A549 (cell line): Measurements from ENCODE around the gene RER1. TPM values are rescaled to one million over a fixed set of nuclear protein-coding genes. Genes with fewer than 3 reads are reported as not detected.
A peak's percentile ranks its signal among the peaks of the same experiment; 100 is the strongest.

Experiments used
- ATAC-seq, 2 experiments: fragments of 200-7000 bp in 1 of 2; fragments of >200 bp in 1 of 2; cut with Nextera tagmentation in 1 of 2; cut with Tn5 transposase in 1 of 2; 3 replicates each; pipeline versions ENCODE4 v1.8.0 to v1.9.1; 2018 to 2020; ENCODE audit warnings: mild to moderate bottlenecking in 1 of 2, moderate library complexity in 1 of 2
- CTCF ChIA-PET: fragments of 300-600 bp; sonication (Branson Sonifier 250); formaldehyde crosslinking; extraction: SDS; loops from one replicate; lab custom pipeline; 2021; ENCODE audit warnings: antibody characterized with exemption, inconsistent platforms; lab: Yijun Ruan, JAX
- POLR2A ChIA-PET: fragments of 350-600 bp; formaldehyde crosslinking; extraction: SDS; loops from one replicate; lab custom pipeline; 2021; ENCODE audit warnings: antibody characterized with exemption, inconsistent platforms; lab: Yijun Ruan, JAX
- DNase-seq, 2 experiments: peaks; one replicate each; pipeline versions ENCODE4 v3.0.0 to v3.0.0-alpha.2; 2011 to 2016; ENCODE audit warnings: low read depth in 1 of 2, low spot score in 1 of 2
- FAIRE-seq: peaks from 2 replicates; lab custom pipeline; 2011; peaks lifted over from hg19 to GRCh38; lab: Jason Lieb, UNC
- H3K27ac ChIP-seq, 2 experiments: fragments of >200 bp; sonication (Bioruptor Twin); formaldehyde crosslinking; 3 replicates each; pipeline ENCODE4 v1.5.1; 2016 to 2017
- H3K4me1 ChIP-seq: fragments of >200 bp; sonication (Bioruptor Twin); formaldehyde crosslinking; 3 replicates; pipeline ENCODE4 v1.6.1; 2016
- H3K4me2 ChIP-seq: fragments of >200 bp; sonication (Bioruptor Twin); formaldehyde crosslinking; 3 replicates; pipeline ENCODE4 v1.6.1; 2016
- H3K4me3 ChIP-seq: fragments of >200 bp; sonication (Bioruptor Twin); formaldehyde crosslinking; 3 replicates; pipeline ENCODE4 v1.5.1; 2016
- H3K9me3 ChIP-seq: fragments of >200 bp; sonication (Bioruptor Twin); formaldehyde crosslinking; 3 replicates; pipeline ENCODE4 v1.6.1; 2016
- CBX8 ChIP-seq: fragments of 200-600 bp; sonication (generic); IDR thresholded peaks from 2 replicates; pipeline ENCODE4 v1.6.1; 2016
- CEBPB ChIP-seq, 2 experiments: fragments of >200 bp in 1 of 2; sonication (Bioruptor Twin) in 1 of 2; formaldehyde crosslinking in 1 of 2; IDR thresholded peaks; 2 replicates each; pipeline ENCODE4 v1.6.1; 2012 to 2016
- CHD4 ChIP-seq: fragments of 200-600 bp; sonication (generic); IDR thresholded peaks from 2 replicates; pipeline ENCODE4 v1.6.1; 2016; ENCODE audit warnings: antibody characterized with exemption, mild to moderate bottlenecking, borderline replicate concordance
- CTCF ChIP-seq: fragments of >200 bp; sonication (Bioruptor Twin); formaldehyde crosslinking; IDR thresholded peaks from 3 replicates; pipeline ENCODE4 v1.5.1; 2016
- EHMT2 ChIP-seq: fragments of 200-600 bp; sonication (generic); IDR thresholded peaks from 2 replicates; pipeline ENCODE4 v1.6.1; 2016; ENCODE audit warnings: antibody characterized with exemption, low read depth, mild to moderate bottlenecking, moderate library complexity
- EP300 ChIP-seq, 2 experiments: fragments of >200 bp; sonication (Bioruptor Twin); formaldehyde crosslinking; IDR thresholded peaks; 2 replicates in 1 of 2; 3 replicates in 1 of 2; pipeline ENCODE4 v1.6.1; 2016 to 2017
- ESRRA ChIP-seq: fragments of 150-350 bp; IDR thresholded peaks from 2 replicates; pipeline ENCODE4 v1.6.1; 2014; ENCODE audit warnings: mild to moderate bottlenecking, low read length, borderline replicate concordance
- FOSL2 ChIP-seq, 2 experiments: fragments of 450-650 bp in 1 of 2; fragments of >200 bp in 1 of 2; sonication (Bioruptor Twin) in 1 of 2; formaldehyde crosslinking; IDR thresholded peaks; 2 replicates each; pipeline versions ENCODE4 v1.5.0 to v1.6.1; 2016 to 2020; ENCODE audit warnings: mild to moderate bottlenecking in 1 of 2, moderate library complexity in 1 of 2
- FOXS1 ChIP-seq: fragments of 250-450 bp; sonication (Bioruptor Pico); IDR thresholded peaks from 2 replicates; pipeline ENCODE4 v1.5.0; 2020; ENCODE audit warnings: mild to moderate bottlenecking, moderate library complexity
- GATA3 ChIP-seq: IDR thresholded peaks from 2 replicates; pipeline ENCODE4 v1.6.1; 2012; ENCODE audit warnings: borderline replicate concordance
- HEYL ChIP-seq: fragments of 250-450 bp; sonication (Bioruptor Pico); IDR thresholded peaks from 2 replicates; pipeline ENCODE4 v1.8.0; 2021; ENCODE audit warnings: mild to moderate bottlenecking, moderate library complexity
- HOXB5 ChIP-seq: fragments of 250-450 bp; sonication (Bioruptor Pico); IDR thresholded peaks from 2 replicates; pipeline ENCODE4 v1.5.0; 2020; ENCODE audit warnings: mild to moderate bottlenecking, moderate library complexity
- JUN ChIP-seq, 2 experiments: fragments of >200 bp; sonication (Bioruptor Twin); formaldehyde crosslinking; IDR thresholded peaks; 2 replicates in 1 of 2; 3 replicates in 1 of 2; pipeline ENCODE4 v1.6.1; 2016 to 2017
- JUNB ChIP-seq: fragments of >200 bp; sonication (Bioruptor Twin); formaldehyde crosslinking; IDR thresholded peaks from 2 replicates; pipeline ENCODE4 v1.6.1; 2016
- KDM5A ChIP-seq: fragments of 200-600 bp; sonication (generic); IDR thresholded peaks from 2 replicates; pipeline ENCODE4 v1.6.1; 2016; ENCODE audit warnings: antibody characterized with exemption, mild to moderate bottlenecking
- MAZ ChIP-seq: fragments of 150-350 bp; IDR thresholded peaks from 2 replicates; pipeline ENCODE4 v1.6.1; 2014; ENCODE audit warnings: antibody characterized with exemption, low read depth, low read length, borderline replicate concordance
- NFE2L2 ChIP-seq: fragments of 150-350 bp; conservative IDR thresholded peaks from 2 replicates; pipeline ENCODE4 v1.6.1; 2014; ENCODE audit warnings: low read length
- NPAS2 ChIP-seq: fragments of 250-450 bp; sonication (Bioruptor Pico); IDR thresholded peaks from 2 replicates; pipeline ENCODE4 v1.8.0; 2022; ENCODE audit warnings: mild to moderate bottlenecking, moderate library complexity, borderline replicate concordance
- RAD21 ChIP-seq, 2 experiments: fragments of >200 bp in 1 of 2; sonication (Bioruptor Twin) in 1 of 2; formaldehyde crosslinking in 1 of 2; IDR thresholded peaks in 1 of 2; conservative IDR thresholded peaks in 1 of 2; 2 replicates in 1 of 2; 3 replicates in 1 of 2; pipeline ENCODE4 v1.6.1; 2012 to 2018; ENCODE audit warnings: inconsistent platforms in 1 of 2
- SREBF2 ChIP-seq: fragments of 450-650 bp; IDR thresholded peaks from 2 replicates; pipeline ENCODE4 v1.6.1; 2014; ENCODE audit warnings: mild to moderate bottlenecking, moderate library complexity
- ZC3H11A ChIP-seq: fragments of 450-650 bp; IDR thresholded peaks from 2 replicates; pipeline ENCODE4 v1.6.1; 2014; ENCODE audit warnings: antibody characterized with exemption, mild to moderate bottlenecking
- ZFP36 ChIP-seq: fragments of 450-650 bp; IDR thresholded peaks from 2 replicates; pipeline ENCODE4 v1.6.1; 2014; ENCODE audit warnings: borderline replicate concordance; ENCODE audit not compliant: partially characterized antibody
- ZNF302 ChIP-seq: fragments of 250-450 bp; sonication (Bioruptor Pico); IDR thresholded peaks from 2 replicates; pipeline ENCODE4 v1.9.0; 2021; ENCODE audit warnings: inconsistent platforms, mild to moderate bottlenecking, moderate library complexity
- ZSCAN20 ChIP-seq: fragments of 250-450 bp; sonication (Bioruptor Pico); IDR thresholded peaks from 2 replicates; pipeline ENCODE4 v1.8.0; 2022; ENCODE audit warnings: mild to moderate bottlenecking, moderate library complexity
- WGBS: methylation state at CpG from one replicate; pipeline ENCODE4 v1.1.6; 2017; ENCODE audit errors: missing lambda C conversion rate; 5-methylcytosine and 5-hydroxymethylcytosine counted together
- polyA plus RNA-seq, 4 experiments: library from polyadenylated mRNA; depleted of rRNA in 3 of 4; stranded (reverse); fragments of >200 nt; fragmentation: RNase III in 1 of 4; extraction: RNeasy Plus Mini Kit Qiagen cat#74134 plus additional on column Dnase treatment in 1 of 4; gene quantifications; 2 replicates in 3 of 4; 3 replicates in 1 of 4; pipeline ENCODE4 v1.2.3, GENCODE V29; 2011 to 2017
- TF ChIP-seq, protein P1 (sequence below): fragments of 250-450 bp; sonication (Bioruptor Pico); IDR thresholded peaks from 2 replicates; pipeline ENCODE4 v1.5.0; 2020; ENCODE audit warnings: low read depth, mild to moderate bottlenecking, moderate library complexity
- TF ChIP-seq, protein P2 (sequence below): IDR thresholded peaks from 2 replicates; pipeline ENCODE4 v1.6.1; 2012; ENCODE audit warnings: low read depth, borderline replicate concordance
- TF ChIP-seq, protein P3 (sequence below): IDR thresholded peaks from 2 replicates; pipeline ENCODE4 v1.6.1; 2012

The RER1 gene
- polyA plus RNA-seq, 2 of the 4 experiments (the other 2 are of a cell fraction) = 72.3 to 213 TPM

DNA sequence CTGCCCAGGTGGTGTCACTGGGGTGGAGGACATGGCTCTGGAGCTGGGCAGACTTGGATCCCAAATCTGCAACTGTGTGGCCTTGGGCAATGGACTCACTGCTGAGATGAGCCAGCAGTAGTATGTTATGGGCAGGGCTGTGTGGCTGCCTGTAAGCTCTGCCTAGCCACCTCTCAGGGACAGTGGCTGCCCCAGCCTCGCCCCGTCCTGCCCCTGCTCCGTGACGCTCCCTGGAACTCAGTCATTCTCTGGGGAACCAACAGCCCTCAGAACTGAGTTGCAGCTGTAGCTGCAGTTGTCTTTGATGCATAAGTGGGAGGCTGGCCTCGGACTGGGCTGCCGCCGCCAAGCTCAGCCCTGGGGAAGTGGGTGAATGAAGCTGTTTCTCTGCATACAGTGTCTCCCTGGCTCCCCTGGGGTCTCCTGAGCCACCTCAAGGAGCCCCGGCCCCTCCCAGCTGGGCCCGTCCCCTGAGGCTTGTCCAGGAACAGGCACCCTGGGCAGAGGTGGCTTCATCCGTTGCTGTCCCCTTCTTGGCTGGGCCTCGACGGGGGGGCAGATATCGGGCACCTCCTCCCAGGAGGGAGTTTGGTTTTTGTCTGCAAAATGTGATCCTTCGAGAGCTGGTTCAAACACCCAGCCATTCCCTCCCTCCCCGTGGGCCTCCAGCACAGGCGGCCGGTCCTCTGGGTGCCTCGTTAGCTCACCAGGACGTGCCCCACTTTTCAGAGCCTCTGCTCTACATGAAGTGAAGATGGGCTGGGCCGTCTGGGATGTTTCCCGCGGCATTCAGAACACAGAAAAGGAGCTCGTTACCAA lies 58.2 kb downstream of the RER1 start:
- H3K4me3 ChIP-seq = no peak overlapping the region
- H3K27ac ChIP-seq = peak overlapping the region; percentile 73 to 90
- FAIRE-seq = no peak
- CTCF ChIA-PET = interaction anchor here (0.7 to 2.9 kb wide), 5 partner anchors 20 to 100 kb away, joined by 3 to 10 read pairs (median 3); no protein-coding TSS in a partner anchor
- WGBS = 44% methylated on average over 14 of the region's 23 CpGs
- TF ChIP-seq HEYL (CRISPR knock-in tag) (no peak), CBX8 (no peak), ZSCAN20 (CRISPR knock-in tag) (no peak), EP300 (IDR thresholded peaks at IDR 0.05) (no peak), GATA3 (no peak), KDM5A (no peak), MAZ (no peak), EHMT2 (no peak), ZFP36 (no peak), ESRRA (no peak), ZC3H11A (no peak), CHD4 (no peak), NPAS2 (CRISPR knock-in tag) (no peak), SREBF2 (no peak)
- TF ChIP-seq, protein P1, sequence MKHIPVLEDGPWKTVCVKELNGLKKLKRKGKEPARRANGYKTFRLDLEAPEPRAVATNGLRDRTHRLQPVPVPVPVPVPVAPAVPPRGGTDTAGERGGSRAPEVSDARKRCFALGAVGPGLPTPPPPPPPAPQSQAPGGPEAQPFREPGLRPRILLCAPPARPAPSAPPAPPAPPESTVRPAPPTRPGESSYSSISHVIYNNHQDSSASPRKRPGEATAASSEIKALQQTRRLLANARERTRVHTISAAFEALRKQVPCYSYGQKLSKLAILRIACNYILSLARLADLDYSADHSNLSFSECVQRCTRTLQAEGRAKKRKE (CRISPR knock-in tag) = no peak
- TF ChIP-seq, protein P2, sequence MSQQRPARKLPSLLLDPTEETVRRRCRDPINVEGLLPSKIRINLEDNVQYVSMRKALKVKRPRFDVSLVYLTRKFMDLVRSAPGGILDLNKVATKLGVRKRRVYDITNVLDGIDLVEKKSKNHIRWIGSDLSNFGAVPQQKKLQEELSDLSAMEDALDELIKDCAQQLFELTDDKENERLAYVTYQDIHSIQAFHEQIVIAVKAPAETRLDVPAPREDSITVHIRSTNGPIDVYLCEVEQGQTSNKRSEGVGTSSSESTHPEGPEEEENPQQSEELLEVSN = no peak
- ATAC-seq = peak in 1 of 2 experiments; percentile 2; a peak in 1 of 6 replicates
- H3K4me2 ChIP-seq = 0 out of 3 replicates have a peak overlapping the region, but pooled peaks have one; percentile 0
- POLR2A ChIA-PET = no interaction called here
- no peaks in the 10 kb centered on the region for H3K9me3 ChIP-seq
- no peak for DNase-seq
- peaks cover 75% of the 10 kb centered on the region for H3K4me1 ChIP-seq

GRCh38 chr1:2451741-2452140 lies 60.1 kb downstream of the RER1 start:
- peaks cover 68% of the 10 kb centered on the region for H3K4me1 ChIP-seq
- H3K27ac ChIP-seq = peak overlapping the region; percentile 90 to 91
- TF ChIP-seq CHD4 (no peak), CTCF (no peak), GATA3 (peak; percentile 71), FOXS1 (CRISPR knock-in tag) (no peak), EHMT2 (no peak), HOXB5 (no peak), RAD21 (conservative IDR thresholded peaks at IDR 0.05 in 1 of 2, IDR thresholded peaks at IDR 0.05 in 1 of 2) (0 out of 5 replicates have a peak, but pooled peaks of 1 of the 2 experiments have one; percentile 14), ZNF302 (CRISPR knock-in tag) (no peak), FOSL2 (IDR thresholded peaks at IDR 0.05) (peak; percentile 88), FOSL2 (CRISPR knock-in tag; IDR thresholded peaks at IDR 0.05) (peak; percentile 63), ZSCAN20 (CRISPR knock-in tag) (no peak), EP300 (IDR thresholded peaks at IDR 0.05) (peak; percentile 66 to 73; a peak in 3 of 5 replicates), CEBPB (IDR thresholded peaks at IDR 0.05) (no peak), HEYL (CRISPR knock-in tag) (no peak), ESRRA (no peak), JUNB (peak; percentile 88), JUN (IDR thresholded peaks at IDR 0.05) (peak; percentile 33 to 74; a peak in 3 of 5 replicates), NFE2L2 (no peak)
- TF ChIP-seq, protein P1 (CRISPR knock-in tag) = no peak
- TF ChIP-seq, protein P2 = peak; percentile 35; the same call in 1 of the 2 replicates
- TF ChIP-seq, protein P3, sequence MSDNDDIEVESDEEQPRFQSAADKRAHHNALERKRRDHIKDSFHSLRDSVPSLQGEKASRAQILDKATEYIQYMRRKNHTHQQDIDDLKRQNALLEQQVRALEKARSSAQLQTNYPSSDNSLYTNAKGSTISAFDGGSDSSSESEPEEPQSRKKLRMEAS = peak; percentile 81

More at GRCh38 chr1:2451741-2452140, 60.1 kb downstream of the RER1 start:
- Histone ChIP-seq H3K4me3 (peak overlapping the region; percentile 20; the same call in 1 of the 3 replicates), H3K9me3 (no peaks in the 10 kb centered on the region), H3K4me2 (peak overlapping the region; percentile 79)
- FAIRE-seq (no peak), DNase-seq (peak; percentile 81 to 82), ATAC-seq (peak; percentile 68 to 78)
- ChIA-PET CTCF (interaction anchor here (1.0 to 1.9 kb wide), 5 partner anchors 8 to 96 kb away, joined by 3 to 7 read pairs (median 3); no protein-coding TSS in a partner anchor), POLR2A (no interaction called here)
- WGBS = 0% methylated on average over 1 of the region's 18 CpGs
